Measurements from ENCODE around the gene POMT2.

POMT2 gene

DNA sequence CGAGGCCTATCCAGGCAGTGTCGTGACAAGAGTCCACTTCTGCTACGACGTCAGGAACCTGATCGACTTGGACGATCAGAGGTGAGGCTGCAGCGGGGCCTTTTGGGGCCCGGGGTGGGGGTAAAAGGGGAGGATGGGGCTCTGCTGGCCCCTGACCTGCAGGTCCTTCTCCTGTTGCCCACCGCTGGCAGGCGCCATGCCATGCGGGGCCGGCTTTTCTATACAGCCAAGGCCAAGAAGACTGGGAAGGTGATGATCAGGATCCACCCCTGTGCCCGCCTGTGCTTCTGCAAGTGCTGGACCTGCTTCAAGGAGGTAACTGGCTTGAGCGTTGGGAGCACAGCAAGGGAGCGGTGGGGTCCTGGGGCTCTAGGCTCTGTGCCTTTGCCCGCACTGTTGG is 81.3 kb downstream of the POMT2 start:
- no peak for TF ChIP-seq CTCF (IDR thresholded peaks at IDR 0.05; ENCODE audit: control insufficient read depth, extremely low read depth, insufficient read depth)
- no peak for DNase-seq (ENCODE audit: low read depth)
- no peak overlapping the region for H3K4me3 ChIP-seq (ENCODE audit: low read depth, low read length)

DNA sequence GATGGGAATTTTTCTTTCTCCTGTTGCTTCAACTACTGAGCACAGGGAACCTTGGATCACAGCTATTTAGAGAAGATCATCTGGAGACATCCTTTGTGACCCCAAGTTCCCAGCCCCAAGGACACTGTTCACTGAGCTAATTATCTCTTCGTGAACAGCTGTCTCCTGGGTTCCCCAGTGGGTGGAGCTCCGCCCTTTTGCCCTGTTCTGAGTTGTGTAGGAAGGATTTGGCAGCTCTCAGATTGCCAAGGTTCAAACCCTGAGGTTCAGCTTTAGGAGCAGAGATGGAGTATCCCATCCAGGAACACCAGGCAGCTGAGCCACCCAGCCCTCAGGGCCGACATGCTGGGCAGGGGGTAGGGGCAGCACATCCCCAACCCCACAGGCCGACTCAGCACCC is 81.7 kb downstream of the POMT2 start:
- no peak for DNase-seq (ENCODE audit: low read depth)
- H3K4me3 ChIP-seq (ENCODE audit: low read depth, low read length) = no peak overlapping the region

DNA sequence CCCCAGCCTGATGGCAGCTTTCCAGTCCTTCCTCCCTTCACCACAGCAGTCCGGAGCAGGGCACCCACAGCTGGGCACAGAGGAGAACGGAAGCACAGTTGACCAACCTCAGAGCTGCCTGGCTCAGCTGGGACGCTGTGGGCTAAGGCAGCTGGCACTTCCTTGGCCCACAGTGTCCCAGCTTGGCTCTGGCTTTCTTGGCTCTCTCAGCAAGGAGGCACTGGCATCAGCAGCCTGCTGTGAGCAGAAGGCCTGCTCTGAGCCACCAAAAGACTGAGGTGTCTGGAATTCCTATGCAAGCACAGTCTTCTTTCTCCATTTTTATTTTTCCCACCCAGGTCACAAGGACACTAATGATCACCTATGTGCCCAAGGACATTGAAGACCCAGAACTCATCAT is 82.3 kb downstream of the POMT2 start:
- TF ChIP-seq CTCF (IDR thresholded peaks at IDR 0.05; ENCODE audit: control insufficient read depth, extremely low read depth, insufficient read depth) = no peak
- no peak overlapping the region for H3K4me3 ChIP-seq (ENCODE audit: low read depth, low read length)
- no peak for DNase-seq (ENCODE audit: low read depth)

More for the DNA sequence above, 81.7 kb downstream of the POMT2 start:
- no peak for TF ChIP-seq CTCF (IDR thresholded peaks at IDR 0.05; ENCODE audit: control insufficient read depth, extremely low read depth, insufficient read depth)

GRCh38 chr14:77236814-77237213 is 83.9 kb downstream of the POMT2 start:
- DNase-seq (ENCODE audit: low read depth) = no peak
- H3K4me3 ChIP-seq (ENCODE audit: low read depth, low read length) = no peak overlapping the region
- TF ChIP-seq CTCF (IDR thresholded peaks at IDR 0.05; ENCODE audit: control insufficient read depth, extremely low read depth, insufficient read depth) = no peak

GRCh38 chr14:77231721-77232120 is 89.0 kb downstream of the POMT2 start:
- TF ChIP-seq CTCF (IDR thresholded peaks at IDR 0.05; ENCODE audit: control insufficient read depth, extremely low read depth, insufficient read depth) = no peak

DNA sequence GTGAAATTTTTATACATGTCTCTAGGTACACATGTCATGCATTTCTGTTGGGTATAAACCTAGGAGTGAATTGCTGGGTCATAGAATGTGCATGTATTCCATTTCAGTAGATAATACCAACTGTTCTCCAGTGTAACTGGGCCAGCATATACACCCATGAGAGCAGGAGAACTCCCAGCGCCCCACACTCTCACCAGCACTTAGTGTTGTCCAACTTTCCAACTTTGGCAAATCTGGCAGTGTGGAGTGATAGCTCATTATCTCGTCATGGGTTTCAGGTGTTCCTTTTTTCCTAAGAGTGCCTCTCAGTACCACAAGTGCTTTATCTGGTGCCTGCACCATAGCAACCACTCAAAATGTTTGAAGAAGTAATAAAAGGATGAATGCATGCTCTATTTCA is 89.8 kb downstream of the POMT2 start:
- TF ChIP-seq CTCF (IDR thresholded peaks at IDR 0.05; ENCODE audit: control insufficient read depth, extremely low read depth, insufficient read depth) = no peak
- DNase-seq (ENCODE audit: low read depth) = no peak
- H3K4me3 ChIP-seq (ENCODE audit: low read depth, low read length) = no peak overlapping the region

More at GRCh38 chr14:77231721-77232120, 89.0 kb downstream of the POMT2 start:
- no peak overlapping the region for H3K4me3 ChIP-seq (ENCODE audit: low read depth, low read length)
- no peak for DNase-seq (ENCODE audit: low read depth)

- no peak for TF ChIP-seq CTCF (IDR thresholded peaks at IDR 0.05; ENCODE audit: control insufficient read depth, extremely low read depth, insufficient read depth)
- H3K4me3 ChIP-seq (ENCODE audit: low read depth, low read length) = no peak overlapping the region
- no peak for DNase-seq (ENCODE audit: low read depth)
Observed at GRCh38 chr14:77228056-77228455, 92.6 kb downstream of the POMT2 start.

Data from LNCaP clone FGC (cell line).